ENCODE measurements around the gene SELENOM.

DNA sequence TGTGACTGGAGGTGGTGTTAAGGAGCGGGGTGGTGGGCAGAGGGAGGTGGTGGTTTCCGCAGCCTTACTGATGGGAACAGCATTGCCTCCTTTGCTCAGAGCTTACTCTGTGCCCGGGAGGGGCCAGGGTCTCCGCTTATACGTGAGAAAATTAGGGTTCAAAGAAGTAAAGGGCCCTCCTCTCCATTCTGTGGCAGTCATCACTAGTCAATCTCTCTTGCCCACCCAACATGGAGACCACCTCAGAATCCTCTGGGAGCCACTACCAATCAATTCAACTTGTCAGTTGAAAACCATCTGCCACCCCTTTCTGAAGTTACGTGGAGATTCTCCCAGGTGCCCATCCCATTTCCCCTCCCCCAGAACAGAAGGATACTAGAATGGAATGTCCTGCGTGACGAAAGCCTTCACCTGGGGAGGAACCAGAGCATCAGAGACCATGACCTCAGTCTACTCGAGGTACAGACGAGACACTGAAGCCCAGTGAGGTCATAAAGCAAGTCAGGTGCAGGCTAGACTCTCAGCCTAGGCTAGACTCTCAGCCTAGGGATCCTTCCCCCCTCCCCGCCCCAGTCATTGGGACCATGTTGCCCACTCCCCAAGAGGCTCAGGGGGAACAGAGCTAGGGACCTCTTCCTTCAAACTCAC, 2.0 kb downstream of the SELENOM start:
- no peak for TF ChIP-seq POLR2A (IDR thresholded peaks at IDR 0.05; ENCODE audit: low read length)
- no peak for TF ChIP-seq GATA1 (IDR thresholded peaks at IDR 0.05; ENCODE audit: low read depth, low read length)

Measured in erythroblast (primary cell).